Measurements from ENCODE around the gene ABCD4.
"Not testable (repeated sequence)": the region's sequence is repeated elsewhere in the genome, so short reads cannot be mapped to it uniquely, and the experiment has no call there.

ABCD4 gene

GRCh38 chr14:74296037-74296467, 6.7 kb downstream of the ABCD4 start:
- TF ChIP-seq JUND (IDR thresholded peaks at IDR 0.05; ENCODE audit: low read depth): no peak
- no peak for DNase-seq (ENCODE audit: low read depth in 1 of 2, low spot score in 1 of 2)
- in situ Hi-C loops (cut with HindIII; ENCODE audit: low pct_unique_long_range_greater_than_20kb, low sequenced_read_pairs): no loop called here

- in situ Hi-C loops (cut with HindIII; ENCODE audit: low pct_unique_long_range_greater_than_20kb, low sequenced_read_pairs): no loop called here
- no peak for TF ChIP-seq JUND (IDR thresholded peaks at IDR 0.05; ENCODE audit: low read depth)
- DNase-seq (ENCODE audit: low read depth in 1 of 2, low spot score in 1 of 2): no peak
Observed at GRCh38 chr14:74293606-74294005, 9.1 kb downstream of the ABCD4 start.

GRCh38 chr14:74292061-74292460, 10.7 kb downstream of the ABCD4 start:
- in situ Hi-C loops (cut with HindIII; ENCODE audit: low pct_unique_long_range_greater_than_20kb, low sequenced_read_pairs): no loop called here
- DNase-seq (ENCODE audit: low read depth in 1 of 2, low spot score in 1 of 2): no peak
- no peak for TF ChIP-seq JUND (IDR thresholded peaks at IDR 0.05; ENCODE audit: low read depth)

- no peak for TF ChIP-seq JUND (IDR thresholded peaks at IDR 0.05; ENCODE audit: low read depth)
- DNase-seq (ENCODE audit: low read depth in 1 of 2, low spot score in 1 of 2): peak in 1 of 2 experiments; percentile 50
- in situ Hi-C loops (cut with HindIII; ENCODE audit: low pct_unique_long_range_greater_than_20kb, low sequenced_read_pairs): no loop called here
Observed at GRCh38 chr14:74290415-74290814, 12.3 kb downstream of the ABCD4 start.

- no peak for DNase-seq (ENCODE audit: low read depth in 1 of 2, low spot score in 1 of 2)
- no peak for TF ChIP-seq JUND (IDR thresholded peaks at IDR 0.05; ENCODE audit: low read depth)
- in situ Hi-C loops (cut with HindIII; ENCODE audit: low pct_unique_long_range_greater_than_20kb, low sequenced_read_pairs): no loop called here
Observed at GRCh38 chr14:74289801-74290200, 12.9 kb downstream of the ABCD4 start.

GRCh38 chr14:74286736-74287135, 16.0 kb downstream of the ABCD4 start:
- TF ChIP-seq JUND (IDR thresholded peaks at IDR 0.05; ENCODE audit: low read depth): no peak
- in situ Hi-C loops (cut with HindIII; ENCODE audit: low pct_unique_long_range_greater_than_20kb, low sequenced_read_pairs): no loop called here
- no peak for DNase-seq (ENCODE audit: low read depth in 1 of 2, low spot score in 1 of 2)

- in situ Hi-C loops (cut with HindIII; ENCODE audit: low pct_unique_long_range_greater_than_20kb, low sequenced_read_pairs): no loop called here
- no peak for TF ChIP-seq JUND (IDR thresholded peaks at IDR 0.05; ENCODE audit: low read depth)
- DNase-seq (ENCODE audit: low read depth in 1 of 2, low spot score in 1 of 2): no peak
Observed at GRCh38 chr14:74281069-74281468, 21.7 kb downstream of the ABCD4 start.

GRCh38 chr14:74278080-74278479, 24.7 kb downstream of the ABCD4 start:
- DNase-seq (ENCODE audit: low read depth in 1 of 2, low spot score in 1 of 2): no peak
- in situ Hi-C loops (cut with HindIII; ENCODE audit: low pct_unique_long_range_greater_than_20kb, low sequenced_read_pairs): no loop called here
- TF ChIP-seq JUND (IDR thresholded peaks at IDR 0.05; ENCODE audit: low read depth): no peak

- peak in 1 of 2 experiments; percentile 37 for DNase-seq (ENCODE audit: low read depth in 1 of 2, low spot score in 1 of 2)
- TF ChIP-seq JUND (IDR thresholded peaks at IDR 0.05; ENCODE audit: low read depth): no peak
- in situ Hi-C loops (cut with HindIII; ENCODE audit: low pct_unique_long_range_greater_than_20kb, low sequenced_read_pairs): no loop called here
Observed at GRCh38 chr14:74275241-74275841, 27.4 kb downstream of the ABCD4 start.

- TF ChIP-seq JUND (IDR thresholded peaks at IDR 0.05; ENCODE audit: low read depth): no peak
- in situ Hi-C loops (cut with HindIII; ENCODE audit: low pct_unique_long_range_greater_than_20kb, low sequenced_read_pairs): no loop called here
- no peak for DNase-seq (ENCODE audit: low read depth in 1 of 2, low spot score in 1 of 2)
Observed at GRCh38 chr14:74271365-74271764, 31.4 kb downstream of the ABCD4 start.

GRCh38 chr14:74270382-74271177, 32.2 kb downstream of the ABCD4 start:
- in situ Hi-C loops (cut with HindIII; ENCODE audit: low pct_unique_long_range_greater_than_20kb, low sequenced_read_pairs); DNase-seq (ENCODE audit: low read depth in 1 of 2, low spot score in 1 of 2): not testable (repeated sequence)

- no peak for TF ChIP-seq JUND (IDR thresholded peaks at IDR 0.05; ENCODE audit: low read depth)
- no peak for DNase-seq (ENCODE audit: low read depth in 1 of 2, low spot score in 1 of 2)
- in situ Hi-C loops (cut with HindIII; ENCODE audit: low pct_unique_long_range_greater_than_20kb, low sequenced_read_pairs): no loop called here
Observed at GRCh38 chr14:74267588-74267987, 35.1 kb downstream of the ABCD4 start.

- in situ Hi-C loops (cut with HindIII; ENCODE audit: low pct_unique_long_range_greater_than_20kb, low sequenced_read_pairs): no loop called here
- DNase-seq (ENCODE audit: low read depth in 1 of 2, low spot score in 1 of 2): no peak
Observed at GRCh38 chr14:74265301-74265965, 37.3 kb downstream of the ABCD4 start.

More at GRCh38 chr14:74265301-74265965, 37.3 kb downstream of the ABCD4 start:
- TF ChIP-seq JUND (IDR thresholded peaks at IDR 0.05; ENCODE audit: low read depth): no peak

Measured in T47D (cell line).